Sciatic nerve (tissue), 2 donors: Measurements from ENCODE around the gene DISC1. TPM values are rescaled to one million over a fixed set of nuclear protein-coding genes. Genes with fewer than 3 reads are reported as not detected.

Experiments
- ATAC-seq: fragments of 200-7000 bp; cut with Tn5 transposase; one replicate; pipeline ENCODE4 v1.9.1; 2020; ENCODE audit warnings: mild to moderate bottlenecking, moderate library complexity
- DNase-seq: peaks from one replicate; pipeline ENCODE4 v3.0.0-alpha.2; 2020; ENCODE audit warnings: low spot score
- intact Hi-C: fragments of 100-400 bp; cut with DNase I; formaldehyde crosslinking; loops from one replicate; pipeline ENCODE4 v1.14.2; 2022
- total RNA-seq: library from RNA; stranded (reverse); fragmentation: NEBNext Ultra II Directional; extraction: Animal tissue kit (Norgen Biotek cat#: 25700); gene quantifications from one replicate; pipeline ENCODE4 v1.2.1, GENCODE V29; 2021
- donor health status: DM: no; HTN: no; CAD: no.
- donor health status: DM: no; HTN: no; CAD: no.

Gene DISC1
- total RNA-seq, 1 donor from 2014 or later, result 34.5 TPM

GRCh38 chr1:231855926-231856325 is 229.3 kb downstream of the DISC1 start:
- DNase-seq (no peak), ATAC-seq (no peak)
- intact Hi-C loops, result no loop called here

- intact Hi-C loops, result no loop called here
Observed at GRCh38 chr1:231856426-231856825, 229.8 kb downstream of the DISC1 start.

GRCh38 chr1:231856894-231857293 is 230.3 kb downstream of the DISC1 start:
- DNase-seq, result no peak
- no peak for ATAC-seq
- intact Hi-C loops, result no loop called here

More at GRCh38 chr1:231856426-231856825, 229.8 kb downstream of the DISC1 start:
- DNase-seq (no peak), ATAC-seq (no peak)

- no peak for DNase-seq
- intact Hi-C loops, result no loop called here
- no peak for ATAC-seq
Observed at GRCh38 chr1:231857609-231858135, 231.1 kb downstream of the DISC1 start.

- intact Hi-C loops, result no loop called here
- DNase-seq (no peak), ATAC-seq (no peak)
Observed at GRCh38 chr1:231860221-231861088, 233.9 kb downstream of the DISC1 start.

GRCh38 chr1:231861541-231862481 is 235.2 kb downstream of the DISC1 start:
- no peak for DNase-seq
- intact Hi-C loops, result no loop called here
- ATAC-seq, result peak; percentile 65

- DNase-seq, result no peak
- no peak for ATAC-seq
- intact Hi-C loops, result no loop called here
Observed at GRCh38 chr1:231862611-231863010, 236.0 kb downstream of the DISC1 start.

GRCh38 chr1:231865331-231865730 is 238.7 kb downstream of the DISC1 start:
- no peak for DNase-seq
- intact Hi-C loops, result no loop called here
- ATAC-seq, result no peak

- intact Hi-C loops, result no loop called here
- ATAC-seq (peak; percentile 59), DNase-seq (peak; percentile 83)
Observed at GRCh38 chr1:231866392-231867331, 240.1 kb downstream of the DISC1 start.

- intact Hi-C loops, result no loop called here
- ATAC-seq, result no peak
- no peak for DNase-seq
Observed at GRCh38 chr1:231867607-231868006, 241.0 kb downstream of the DISC1 start.

GRCh38 chr1:231869364-231869763 is 242.8 kb downstream of the DISC1 start:
- ATAC-seq (peak; percentile 66), DNase-seq (no peak)
- intact Hi-C loops, result no loop called here

- ATAC-seq (no peak), DNase-seq (no peak)
- intact Hi-C loops, result no loop called here
Observed at GRCh38 chr1:231871471-231871870, 244.9 kb downstream of the DISC1 start.

GRCh38 chr1:231871878-231872277 is 245.3 kb downstream of the DISC1 start:
- no peak for DNase-seq
- ATAC-seq, result no peak
- intact Hi-C loops, result no loop called here

- intact Hi-C loops, result no loop called here
- ATAC-seq (no peak), DNase-seq (no peak)
Observed at GRCh38 chr1:231872461-231872910, 245.9 kb downstream of the DISC1 start.

- no peak for DNase-seq
- intact Hi-C loops, result no loop called here
Observed at GRCh38 chr1:231878737-231879136, 252.1 kb downstream of the DISC1 start.

GRCh38 chr1:231879296-231879695 is 252.7 kb downstream of the DISC1 start:
- intact Hi-C loops, result no loop called here
- DNase-seq, result no peak
- no peak for ATAC-seq

More at GRCh38 chr1:231878737-231879136, 252.1 kb downstream of the DISC1 start:
- no peak for ATAC-seq

GRCh38 chr1:231882333-231882732 is 255.7 kb downstream of the DISC1 start:
- no peak for DNase-seq
- ATAC-seq, result no peak
- intact Hi-C loops, result no loop called here

- ATAC-seq (no peak), DNase-seq (no peak)
- intact Hi-C loops, result no loop called here
Observed at GRCh38 chr1:231882790-231883189, 256.2 kb downstream of the DISC1 start.
